Measurements from ENCODE around the gene CFDP1. TPM values are rescaled to one million over a fixed set of nuclear protein-coding genes. Genes with fewer than 3 reads are reported as not detected.

The CFDP1 gene
- total RNA-seq, 4 donors from 2014 or later = 51.2 to 318 (median 145) TPM

- no peak for TF ChIP-seq POLR2A (IDR thresholded peaks at IDR 0.05)
- no peak for TF ChIP-seq EP300 (IDR thresholded peaks at IDR 0.05; ENCODE audit: low read depth)
- TF ChIP-seq, protein P1, sequence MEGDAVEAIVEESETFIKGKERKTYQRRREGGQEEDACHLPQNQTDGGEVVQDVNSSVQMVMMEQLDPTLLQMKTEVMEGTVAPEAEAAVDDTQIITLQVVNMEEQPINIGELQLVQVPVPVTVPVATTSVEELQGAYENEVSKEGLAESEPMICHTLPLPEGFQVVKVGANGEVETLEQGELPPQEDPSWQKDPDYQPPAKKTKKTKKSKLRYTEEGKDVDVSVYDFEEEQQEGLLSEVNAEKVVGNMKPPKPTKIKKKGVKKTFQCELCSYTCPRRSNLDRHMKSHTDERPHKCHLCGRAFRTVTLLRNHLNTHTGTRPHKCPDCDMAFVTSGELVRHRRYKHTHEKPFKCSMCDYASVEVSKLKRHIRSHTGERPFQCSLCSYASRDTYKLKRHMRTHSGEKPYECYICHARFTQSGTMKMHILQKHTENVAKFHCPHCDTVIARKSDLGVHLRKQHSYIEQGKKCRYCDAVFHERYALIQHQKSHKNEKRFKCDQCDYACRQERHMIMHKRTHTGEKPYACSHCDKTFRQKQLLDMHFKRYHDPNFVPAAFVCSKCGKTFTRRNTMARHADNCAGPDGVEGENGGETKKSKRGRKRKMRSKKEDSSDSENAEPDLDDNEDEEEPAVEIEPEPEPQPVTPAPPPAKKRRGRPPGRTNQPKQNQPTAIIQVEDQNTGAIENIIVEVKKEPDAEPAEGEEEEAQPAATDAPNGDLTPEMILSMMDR (IDR thresholded peaks at IDR 0.05) = no peak
- no peak for TF ChIP-seq POLR2AphosphoS5 (IDR thresholded peaks at IDR 0.05)
- Histone ChIP-seq H3K9me3 (no peaks in the 10 kb centered on the region), H3K4me3 (no peak overlapping the region), H3K36me3 (peaks cover 0 to 16% (median under 1%) of the 10 kb centered on the region in 4 donors), H3K27me3 (no peaks in the 10 kb centered on the region), H3K4me1 (peaks cover 0 to 6% (median 0%) of the 10 kb centered on the region in 4 donors), H3K27ac (no peak overlapping the region)
- whole genome bisulfite sequencing, 2 donors (ENCODE audit: low coverage in 1 of 2) = 69 to 75% methylated on average over 2 to 4 of the region's 4 CpGs
- in situ Hi-C loops (cut with MboI; ENCODE audit: low pct_ligation_motif_present in 1 of 4, low pct_unique_long_range_greater_than_20kb in 1 of 4, low sequenced_read_pairs in 3 of 4) = no loop called here
- intact Hi-C loops (cut with DNase I; ENCODE audit: low total_unique reads) = no loop called here
- DNase-seq = no peak
Observed at GRCh38 chr16:75415169-75415905, 18.0 kb downstream of the CFDP1 start.

DNA sequence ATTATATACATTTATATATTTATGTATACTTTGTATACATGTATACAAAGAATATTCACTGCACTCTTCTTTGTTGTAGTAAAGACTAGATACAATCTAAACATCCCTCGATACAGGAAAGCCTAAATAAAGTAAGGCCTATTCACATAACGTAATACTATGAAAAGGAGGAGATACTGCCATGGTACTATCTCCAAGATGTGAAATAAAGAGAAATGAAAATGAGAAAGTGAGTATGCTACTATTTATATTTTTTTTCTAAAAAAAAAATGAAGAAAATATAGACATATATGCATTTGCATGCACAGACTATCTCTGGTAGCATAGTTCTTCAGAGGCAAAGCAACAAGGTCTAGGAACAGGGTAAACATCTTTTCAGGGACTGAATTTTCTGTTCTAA, 19.4 kb downstream of the CFDP1 start:
- Histone ChIP-seq H3K4me1 (peaks cover 0 to 6% (median 0%) of the 10 kb centered on the region in 4 donors), H3K36me3 (peaks cover 0 to 21% (median 5%) of the 10 kb centered on the region in 4 donors), H3K27me3 (no peaks in the 10 kb centered on the region), H3K4me3 (no peak overlapping the region), H3K9me3 (no peaks in the 10 kb centered on the region), H3K27ac (no peak overlapping the region)
- intact Hi-C loops (cut with DNase I; ENCODE audit: low total_unique reads) (no loop called here), in situ Hi-C loops (cut with MboI; ENCODE audit: low pct_ligation_motif_present in 1 of 4, low pct_unique_long_range_greater_than_20kb in 1 of 4, low sequenced_read_pairs in 3 of 4) (no loop called here)
- WGBS, 2 donors (ENCODE audit: low coverage in 1 of 2) = 87 to 95% methylated on average over 2 of the region's 2 CpGs
- no peak for DNase-seq
- TF ChIP-seq POLR2A (IDR thresholded peaks at IDR 0.05) = no peak
- no peak for TF ChIP-seq POLR2AphosphoS5 (IDR thresholded peaks at IDR 0.05)
- no peak for TF ChIP-seq EP300 (IDR thresholded peaks at IDR 0.05; ENCODE audit: low read depth)
- TF ChIP-seq, protein P1 (IDR thresholded peaks at IDR 0.05) = no peak

DNA sequence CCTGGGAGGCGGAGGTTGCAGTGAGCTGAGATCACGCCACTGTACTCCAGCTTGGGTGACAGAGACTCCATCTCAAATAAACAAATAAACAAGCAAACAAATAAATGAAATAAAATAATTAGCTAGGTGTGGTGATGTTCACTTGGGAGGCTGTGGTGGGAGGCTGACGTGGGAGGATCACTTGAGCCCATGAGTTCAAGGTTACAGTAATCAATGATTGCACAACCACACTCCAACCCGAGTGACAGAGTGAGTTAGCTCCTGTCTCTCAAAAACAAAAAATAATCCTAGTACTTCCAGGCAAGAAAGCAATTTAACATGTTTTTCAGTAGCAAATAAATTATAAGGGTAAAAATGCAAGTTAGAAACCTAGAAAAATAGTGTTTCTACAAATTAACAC, 26.4 kb downstream of the CFDP1 start:
- intact Hi-C loops (cut with DNase I; ENCODE audit: low total_unique reads) (no loop called here), in situ Hi-C loops (cut with MboI; ENCODE audit: low pct_ligation_motif_present in 1 of 4, low pct_unique_long_range_greater_than_20kb in 1 of 4, low sequenced_read_pairs in 3 of 4) (no loop called here)
- TF ChIP-seq POLR2A (IDR thresholded peaks at IDR 0.05) (no peak), EP300 (IDR thresholded peaks at IDR 0.05; ENCODE audit: low read depth) (no peak), POLR2AphosphoS5 (IDR thresholded peaks at IDR 0.05) (no peak)
- TF ChIP-seq, protein P1 (IDR thresholded peaks at IDR 0.05) = no peak
- Histone ChIP-seq H3K36me3 (peaks cover 0 to 16% (median 8%) of the 10 kb centered on the region in 4 donors), H3K27ac (no peak overlapping the region), H3K4me3 (no peak overlapping the region), H3K9me3 (no peaks in the 10 kb centered on the region), H3K27me3 (no peaks in the 10 kb centered on the region), H3K4me1 (peaks cover 3 to 12% (median 6%) of the 10 kb centered on the region in 4 donors)
- DNase-seq = no peak
- WGBS, 2 donors (ENCODE audit: low coverage in 1 of 2) = 86 to 88% methylated on average over 4 of the region's 4 CpGs

GRCh38 chr16:75402821-75403475, 30.4 kb downstream of the CFDP1 start:
- Histone ChIP-seq H3K4me3 (no peak overlapping the region), H3K9me3 (no peaks in the 10 kb centered on the region), H3K27ac (peak overlapping the region; percentile 68 to 76 (median 70)), H3K4me1 (peaks cover 3 to 24% (median 12%) of the 10 kb centered on the region in 4 donors), H3K36me3 (peaks cover 0 to 6% (median 0%) of the 10 kb centered on the region in 4 donors), H3K27me3 (no peaks in the 10 kb centered on the region)
- TF ChIP-seq, protein P1 (IDR thresholded peaks at IDR 0.05) = peak; percentile 61 to 68 (median 64)
- no peak for TF ChIP-seq POLR2AphosphoS5 (IDR thresholded peaks at IDR 0.05)
- intact Hi-C loops (cut with DNase I; ENCODE audit: low total_unique reads) (no loop called here), in situ Hi-C loops (cut with MboI; ENCODE audit: low pct_ligation_motif_present in 1 of 4, low pct_unique_long_range_greater_than_20kb in 1 of 4, low sequenced_read_pairs in 3 of 4) (no loop called here)
- 32 to 39% methylated on average over 3 of the region's 3 CpGs for WGBS, 2 donors (ENCODE audit: low coverage in 1 of 2)
- DNase-seq = no peak
